ENCODE results near the gene THSD4.
"Not testable (repeated sequence)": the region's sequence is repeated elsewhere in the genome, so short reads cannot be mapped to it uniquely, and the experiment has no call there.

The THSD4 gene

GRCh38 chr15:71648095-71648494 lies 532.8 kb downstream of the THSD4 start:
- no peak for DNase-seq

GRCh38 chr15:71649894-71650293 lies 534.6 kb downstream of the THSD4 start:
- no peak for DNase-seq

- DNase-seq = no peak
Measured at GRCh38 chr15:71650603-71651002, 535.3 kb downstream of the THSD4 start.

GRCh38 chr15:71651750-71652186 lies 536.5 kb downstream of the THSD4 start:
- no peak for DNase-seq

- no peak for DNase-seq
Measured at GRCh38 chr15:71654042-71654719, 538.9 kb downstream of the THSD4 start.

GRCh38 chr15:71654720-71655174 lies 539.5 kb downstream of the THSD4 start:
- no peak for DNase-seq

GRCh38 chr15:71656425-71656824 lies 541.2 kb downstream of the THSD4 start:
- DNase-seq = no peak

- no peak for DNase-seq
Measured at GRCh38 chr15:71657141-71657540, 541.9 kb downstream of the THSD4 start.

- DNase-seq = no peak
Measured at GRCh38 chr15:71658036-71658435, 542.8 kb downstream of the THSD4 start.

GRCh38 chr15:71658827-71659729 lies 543.8 kb downstream of the THSD4 start:
- DNase-seq = no peak

- DNase-seq = no peak
Measured at GRCh38 chr15:71659730-71660067, 544.4 kb downstream of the THSD4 start.

GRCh38 chr15:71660501-71660900 lies 545.2 kb downstream of the THSD4 start:
- DNase-seq = no peak

GRCh38 chr15:71662306-71662705 lies 547.0 kb downstream of the THSD4 start:
- no peak for DNase-seq

GRCh38 chr15:71664622-71665021 lies 549.4 kb downstream of the THSD4 start:
- DNase-seq = no peak

- DNase-seq = no peak
Measured at GRCh38 chr15:71666763-71667620, 551.7 kb downstream of the THSD4 start.

- DNase-seq = no peak
Measured at GRCh38 chr15:71669688-71670087, 554.4 kb downstream of the THSD4 start.

- DNase-seq = not testable (repeated sequence)
Measured at GRCh38 chr15:71670222-71670621, 555.0 kb downstream of the THSD4 start.

- DNase-seq = no peak
Measured at GRCh38 chr15:71674354-71674753, 559.1 kb downstream of the THSD4 start.

GRCh38 chr15:71677352-71677751 lies 562.1 kb downstream of the THSD4 start:
- DNase-seq = no peak

- no peak for DNase-seq
Measured at GRCh38 chr15:71677766-71678165, 562.5 kb downstream of the THSD4 start.

GRCh38 chr15:71678191-71678590 lies 562.9 kb downstream of the THSD4 start:
- DNase-seq = no peak

GRCh38 chr15:71678605-71679004 lies 563.3 kb downstream of the THSD4 start:
- no peak for DNase-seq

GRCh38 chr15:71679223-71679792 lies 564.0 kb downstream of the THSD4 start:
- no peak for DNase-seq

Data from left hindlimb (tissue), 1 donor.